ENCODE data around the gene NDUFB11. TPM values are rescaled to one million over a fixed set of nuclear protein-coding genes. Genes with fewer than 3 reads are reported as not detected.
A peak's percentile ranks its signal among the peaks of the same experiment; 100 is the strongest.

The NDUFB11 gene
- total RNA-seq, 4 donors from 2014 or later, result 68.5 to 179 (median 107) TPM

- Histone ChIP-seq H3K36me3 (no peaks in the 10 kb centered on the region), H3K9me3 (no peaks in the 10 kb centered on the region), H3K4me3 (replicated peaks in 1 of 3) (no peak overlapping the region), H3K27ac (no peak overlapping the region), H3K27me3 (no peaks in the 10 kb centered on the region), H3K4me1 (peaks cover 0 to 16% of the 10 kb centered on the region in 2 donors)
- TF ChIP-seq POLR2A (IDR thresholded peaks at IDR 0.05), result no peak
- TF ChIP-seq CTCF (IDR thresholded peaks at IDR 0.05), result no peak
- intact Hi-C loops (cut with DNase I), result no loop called here
- DNase-seq, result no peak
- 92 to 94% methylated on average over 11 of the region's 11 CpGs for WGBS, 2 donors
These were observed 50.6 kb downstream of the NDUFB11 start for GRCh38 chrX:47093860-47094259.

GRCh38 chrX:47093248-47093647 is 51.3 kb downstream of the NDUFB11 start:
- no peaks in the 10 kb centered on the region for H3K36me3 ChIP-seq
- H3K27ac ChIP-seq, result no peak overlapping the region
- H3K4me1 ChIP-seq, result peaks cover 0 to 16% of the 10 kb centered on the region in 2 donors
- TF ChIP-seq CTCF (IDR thresholded peaks at IDR 0.05) (peak in 4 of 6 experiments; percentile 33 to 56 (median 46)), POLR2A (IDR thresholded peaks at IDR 0.05) (no peak)
- H3K9me3 ChIP-seq, result no peaks in the 10 kb centered on the region
- no peak overlapping the region for H3K4me3 ChIP-seq (replicated peaks in 1 of 3)
- no peaks in the 10 kb centered on the region for H3K27me3 ChIP-seq
- 0 to 6% methylated on average over 1 of the region's 1 CpG for WGBS, 2 donors
- intact Hi-C loops (cut with DNase I), result no loop called here
- no peak for DNase-seq

Small RNA genes within 50 kb of the gene (small RNA-seq; reads per million reads assigned to genes)
- gene RNU12-2P, result not detected

Other genes starting within 250 kb of the NDUFB11 start
- gene JADE3, start 232.3 kb downstream of the NDUFB11 start, total RNA-seq, result 1 to 10 TPM; 6.0 to 8.5 (median 7.8) TPM
- 10 to 100 TPM; 19.6 to 29.6 (median 22.0) TPM for gene RGN, start 66.3 kb downstream of the NDUFB11 start, total RNA-seq
- 10 to 100 TPM; 26.5 to 43.0 (median 35.2) TPM for gene RBM10, start 519 bp upstream of the NDUFB11 start, total RNA-seq
- 100 to 1,000 TPM; 159 to 293 (median 201) TPM for gene UBA1, start 49.1 kb upstream of the NDUFB11 start, total RNA-seq
- 100 to 1,000 TPM in 2 of 4 donors, 10 to 100 TPM in 2; 76.6 to 111 (median 93.7) TPM for gene CDK16, start 74.0 kb upstream of the NDUFB11 start, total RNA-seq
- gene USP11, start 88.3 kb upstream of the NDUFB11 start, total RNA-seq, result 100 to 1,000 TPM in 1 of 4 donors, 10 to 100 TPM in 3; 61.9 to 128 (median 86.8) TPM
- 1 to 10 TPM in 3 of 4 donors, under 1 TPM in 1; 0.89 to 2.0 (median 1.2) TPM for gene ZNF157, start 225.9 kb upstream of the NDUFB11 start, total RNA-seq